MV-4-11 (cell line): Measurements from ENCODE around the gene CLDND2.

ENCODE experiments used
- DNase-seq: peaks from one replicate; lab custom pipeline; 2025; lab: John Stamatoyannopoulos, UW

Gene CLDND2

DNA sequence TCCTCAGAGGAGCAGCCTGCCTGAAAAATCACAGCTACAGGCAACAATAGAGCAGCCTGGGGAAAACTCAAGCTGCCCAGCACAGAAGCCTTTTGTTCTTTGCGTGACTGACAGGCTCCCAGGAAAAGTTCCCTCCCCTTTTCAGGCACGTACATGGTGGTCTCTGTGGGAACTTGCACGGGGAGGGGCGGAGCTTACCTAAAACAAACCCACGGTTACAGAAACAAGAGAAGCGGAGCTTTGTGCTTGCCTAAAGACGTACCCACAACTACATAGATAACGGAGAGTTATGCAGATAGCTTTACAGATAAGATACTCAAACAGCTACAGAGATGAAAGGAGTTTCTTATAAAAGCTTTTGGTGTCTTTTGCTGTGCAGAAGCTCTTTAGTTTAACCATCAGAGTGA is 14.1 kb downstream of the CLDND2 start:
- DNase-seq = no peak

DNA sequence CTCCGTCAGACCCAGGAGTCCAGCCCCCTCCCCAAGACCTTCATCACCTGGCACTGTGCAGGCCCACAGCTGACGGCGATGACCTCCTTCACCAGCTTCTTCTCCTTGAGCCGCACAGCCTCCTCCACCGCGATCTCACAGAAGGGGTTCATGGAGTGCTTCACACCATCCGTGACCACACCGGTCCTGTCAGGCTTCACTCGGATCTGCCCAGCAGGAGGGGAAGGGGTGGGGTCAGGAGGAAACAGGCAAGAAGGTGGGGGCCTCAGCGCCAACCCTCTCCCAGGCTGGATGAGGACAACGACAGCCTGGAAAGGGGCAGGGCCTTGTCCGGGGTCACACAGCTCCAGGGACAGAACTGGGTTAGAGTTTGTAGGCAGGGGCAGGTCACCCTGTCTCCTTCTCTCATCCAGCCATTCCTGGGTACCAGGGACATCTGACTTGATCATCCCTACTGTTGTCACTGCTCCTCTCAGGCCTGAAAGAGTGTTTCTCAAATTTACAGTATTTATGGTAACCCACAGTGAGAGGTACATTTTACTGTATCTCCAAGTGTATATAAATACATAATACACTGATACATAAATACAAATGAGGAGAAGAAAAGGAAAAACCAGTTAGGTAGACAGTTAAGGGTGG is 14.6 kb downstream of the CLDND2 start:
- no peak for DNase-seq

DNA sequence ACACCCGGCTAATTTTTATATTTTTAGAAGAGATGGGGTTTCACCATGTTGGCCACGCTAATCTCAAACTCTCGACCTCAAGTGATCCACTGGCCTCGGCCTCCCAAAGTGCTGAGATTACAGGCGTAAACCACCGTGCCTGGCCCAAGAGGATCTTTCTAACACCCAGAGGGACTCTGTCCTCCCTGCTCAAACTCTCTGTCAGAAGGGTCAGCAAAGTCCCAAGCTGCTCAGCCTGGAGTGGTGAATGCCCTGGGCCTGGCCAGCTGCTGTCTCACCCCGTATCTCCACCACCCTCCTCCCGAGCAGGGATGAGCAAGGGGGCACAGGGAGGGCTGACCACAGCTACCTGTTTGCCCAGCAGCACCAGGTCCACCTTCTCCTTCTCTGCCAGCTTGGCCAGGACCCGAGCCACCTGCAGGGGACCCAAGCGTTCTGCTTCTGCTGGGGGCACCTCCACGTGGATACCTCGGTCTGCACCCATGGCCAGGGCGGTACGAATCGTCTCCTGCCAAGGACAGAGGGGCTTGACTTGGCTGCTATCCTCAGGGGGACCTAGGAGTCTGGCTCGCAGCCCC is 15.9 kb downstream of the CLDND2 start:
- no peak for DNase-seq

DNA sequence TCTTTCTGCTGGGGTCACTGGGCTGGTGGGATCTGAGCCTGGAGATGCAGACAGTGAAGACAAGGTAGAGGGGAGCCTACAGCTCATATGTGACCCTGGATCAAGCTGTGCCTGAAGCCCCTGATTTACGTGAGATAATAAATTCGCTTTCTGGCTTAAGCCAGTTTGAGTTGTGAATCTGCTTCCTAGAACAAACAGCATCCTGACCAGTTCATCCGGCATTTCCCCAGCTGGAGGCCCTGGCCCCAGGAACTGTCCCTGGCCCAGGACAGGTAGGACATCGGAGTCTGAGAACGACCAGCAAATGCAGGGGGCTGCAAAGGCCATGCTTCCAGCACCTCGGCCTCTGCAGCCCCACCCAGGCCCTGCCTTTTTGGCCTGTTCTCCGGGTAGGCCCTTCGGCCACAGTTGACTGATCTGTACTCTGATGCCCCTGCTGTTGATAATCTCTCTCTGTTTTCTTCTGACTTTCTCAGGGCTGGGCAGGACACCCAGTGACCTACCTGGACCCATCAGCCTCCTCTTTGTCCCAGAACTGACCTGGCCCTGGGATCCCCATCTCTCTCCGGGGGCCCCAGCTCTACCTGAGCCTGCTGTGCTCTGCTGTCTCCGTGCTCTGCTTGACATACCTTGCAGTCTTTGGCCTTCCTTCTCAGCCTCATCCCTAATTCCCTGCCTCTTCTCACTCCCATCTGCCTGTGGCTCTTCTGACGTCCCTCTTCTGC is 17.4 kb downstream of the CLDND2 start:
- no peak for DNase-seq

DNA sequence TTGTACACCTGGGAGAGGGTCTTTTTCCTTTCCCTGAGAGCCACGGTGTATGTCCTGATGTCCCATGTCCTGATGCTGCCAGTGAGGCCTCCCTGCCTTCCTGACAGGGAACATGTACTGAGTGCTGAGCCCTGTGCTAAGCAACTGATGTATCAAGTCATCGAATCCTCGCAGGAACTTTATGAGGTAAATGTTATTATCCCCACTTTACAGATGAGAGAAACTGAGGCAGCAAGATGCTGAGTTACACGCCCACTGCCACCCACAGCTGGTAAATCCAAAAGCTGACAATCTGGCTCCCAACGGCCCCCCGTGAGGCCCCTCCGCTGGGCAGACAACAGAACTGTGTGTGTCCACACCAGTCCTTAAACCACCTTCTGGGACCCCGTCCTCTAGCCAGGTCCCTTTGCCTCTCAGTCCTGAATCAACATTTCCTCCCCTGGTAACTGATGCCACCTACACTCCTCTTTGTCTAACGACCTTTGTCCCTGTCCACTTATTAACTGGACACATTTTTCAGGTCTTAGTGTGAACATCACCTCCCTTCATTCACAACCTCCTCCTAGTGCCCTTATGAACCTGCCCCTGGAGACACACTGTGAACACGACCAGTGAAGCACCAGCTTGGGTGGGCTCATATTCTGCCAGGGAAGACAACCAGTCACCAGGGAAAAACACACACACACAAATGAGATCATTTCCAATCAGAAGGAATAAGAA is 21.4 kb downstream of the CLDND2 start:
- DNase-seq = no peak

DNA sequence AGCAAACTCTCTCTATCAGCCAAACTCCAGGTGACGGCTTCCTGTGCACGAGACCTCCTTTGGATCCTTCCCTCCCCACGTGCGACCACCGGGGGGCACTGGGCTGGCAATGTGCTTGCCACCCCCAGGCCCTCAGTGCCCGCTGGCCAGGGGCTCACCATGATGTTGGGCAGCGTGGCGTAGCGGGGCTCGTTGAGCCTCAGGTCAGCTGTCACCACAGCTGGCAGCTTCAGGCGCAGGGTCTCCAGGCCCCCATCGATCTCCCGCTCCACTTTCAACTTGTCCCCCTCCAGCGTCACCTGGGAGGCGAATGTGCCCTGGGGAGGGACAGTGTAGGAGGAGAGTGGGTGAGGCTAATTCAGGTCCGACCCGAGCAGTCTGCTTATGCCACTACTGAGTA is 22.1 kb downstream of the CLDND2 start:
- DNase-seq = no peak

DNA sequence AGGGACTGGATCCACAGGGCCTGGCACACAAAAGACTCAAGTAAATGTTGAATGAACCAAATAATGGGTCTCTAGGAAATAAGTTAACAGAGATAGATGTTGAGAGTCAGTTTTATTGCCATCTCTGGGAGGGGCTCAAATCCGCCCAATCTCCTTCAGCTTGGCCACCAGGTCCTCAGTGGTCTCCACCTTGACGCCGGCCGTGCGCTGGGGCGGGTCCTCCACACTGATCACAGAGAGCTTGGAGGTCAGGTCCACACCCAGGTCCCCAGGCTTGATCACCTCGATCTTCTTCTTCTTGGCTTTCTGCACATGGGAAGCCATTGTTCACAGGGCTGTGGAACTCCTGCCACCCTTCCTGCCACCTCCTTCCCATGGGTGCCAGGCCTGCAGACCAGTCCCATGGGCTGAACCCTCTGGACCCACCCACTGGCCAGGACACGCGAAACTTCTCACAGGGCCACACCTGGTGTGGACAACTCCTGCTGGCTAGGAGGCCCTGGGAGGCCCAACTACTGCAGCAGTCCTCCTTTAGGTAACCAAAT is 23.7 kb downstream of the CLDND2 start:
- DNase-seq = no peak

DNA sequence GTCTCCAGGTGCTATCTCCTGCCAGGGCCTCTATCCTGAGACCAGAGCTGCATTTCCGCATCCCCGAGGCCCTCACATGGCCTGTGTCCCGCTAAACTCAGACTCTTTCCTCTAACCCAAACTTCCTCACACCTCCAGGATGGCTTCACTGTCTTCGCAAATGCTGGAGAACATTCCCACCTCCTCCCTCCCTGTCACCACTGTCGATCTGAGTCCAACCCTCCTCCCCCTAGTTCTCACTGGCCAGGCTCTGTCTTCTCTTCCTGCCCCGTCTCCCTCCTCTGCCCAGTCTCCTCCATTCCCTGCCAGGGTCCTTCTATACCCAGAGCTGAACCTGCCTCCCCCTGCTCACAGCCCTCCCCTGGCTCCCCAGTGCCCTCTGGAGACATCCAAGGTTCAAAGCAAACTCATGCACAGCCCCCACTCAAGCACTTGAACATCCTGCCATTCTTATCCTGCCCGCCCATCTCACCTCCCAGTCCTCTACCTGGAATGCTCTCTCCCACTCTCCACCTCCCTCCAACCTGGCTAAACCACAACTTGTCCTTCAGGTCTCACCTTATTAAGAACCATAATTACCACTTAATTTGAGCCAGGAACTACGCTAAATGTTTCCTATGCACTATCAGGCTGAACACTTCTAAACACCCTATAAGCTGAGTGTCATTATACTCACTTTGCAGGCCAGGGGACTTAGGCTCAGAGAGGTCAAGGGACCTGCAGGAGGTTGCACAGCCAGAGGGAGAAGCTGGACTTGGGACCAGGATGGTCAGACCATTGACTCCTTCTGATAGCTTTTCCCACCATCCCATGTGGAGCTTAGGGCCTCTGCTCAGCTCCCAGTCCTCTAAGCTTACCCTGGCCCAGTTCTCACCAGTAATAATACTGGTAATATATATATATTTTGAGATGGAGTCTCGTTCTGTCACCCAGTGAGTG is 25.9 kb downstream of the CLDND2 start:
- no peak for DNase-seq

DNA sequence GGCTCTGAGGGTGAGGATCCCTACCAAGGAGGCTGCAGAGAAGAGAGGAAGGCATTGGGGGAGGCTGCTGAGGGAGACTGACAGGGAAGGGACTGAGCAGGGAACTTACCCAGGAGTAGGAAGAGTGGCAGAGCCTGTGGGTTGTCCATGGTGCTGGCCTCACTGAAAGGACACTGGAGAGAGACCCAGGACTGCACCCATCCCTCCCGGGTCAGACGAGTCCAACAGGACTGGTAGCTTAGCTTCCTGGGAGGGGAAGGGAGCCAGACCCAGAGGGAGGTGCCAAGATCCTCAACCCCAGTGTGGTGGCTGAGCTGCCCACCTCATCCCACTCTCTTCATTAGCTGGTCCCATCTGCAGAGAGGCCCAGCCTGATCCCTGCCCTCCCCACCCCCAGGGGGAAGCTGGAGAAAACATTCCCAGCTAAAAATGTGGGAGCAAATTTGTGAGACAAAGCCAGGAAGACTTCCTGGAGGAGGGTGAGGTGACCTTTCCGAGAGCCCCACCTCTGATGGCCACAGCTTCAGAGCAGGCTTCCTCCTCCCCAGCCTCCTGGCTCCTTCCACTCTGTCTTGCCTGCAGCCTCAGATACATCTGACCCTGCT is 26.7 kb downstream of the CLDND2 start, which contains the start of gene VSIG10L:
Gene VSIG10L (minus strand): TSS at position 164 of the 605 bp plus-strand sequence. CDS start 15 bp downstream, at position 149.
- DNase-seq = no peak

DNA sequence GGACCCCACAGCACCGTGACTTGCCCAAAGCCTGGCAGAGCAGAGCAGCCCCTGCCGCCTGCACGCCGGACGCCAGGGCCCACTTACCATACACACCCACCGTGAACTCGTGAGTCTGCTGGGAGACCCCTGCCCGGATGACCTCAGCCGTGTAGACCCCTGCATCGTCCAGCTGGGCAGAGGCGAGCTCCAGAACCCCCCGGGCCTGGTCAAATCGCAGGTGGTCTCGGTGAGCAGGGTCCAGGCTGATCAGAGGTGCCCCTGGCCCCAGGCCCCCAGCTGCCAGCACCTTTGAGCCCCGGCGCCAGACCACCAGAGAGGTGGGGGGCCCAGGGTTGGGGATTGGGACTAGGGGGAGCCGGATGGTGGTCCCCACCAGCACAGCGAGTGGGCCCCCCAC is 27.7 kb downstream of the CLDND2 start:
- DNase-seq = no peak

DNA sequence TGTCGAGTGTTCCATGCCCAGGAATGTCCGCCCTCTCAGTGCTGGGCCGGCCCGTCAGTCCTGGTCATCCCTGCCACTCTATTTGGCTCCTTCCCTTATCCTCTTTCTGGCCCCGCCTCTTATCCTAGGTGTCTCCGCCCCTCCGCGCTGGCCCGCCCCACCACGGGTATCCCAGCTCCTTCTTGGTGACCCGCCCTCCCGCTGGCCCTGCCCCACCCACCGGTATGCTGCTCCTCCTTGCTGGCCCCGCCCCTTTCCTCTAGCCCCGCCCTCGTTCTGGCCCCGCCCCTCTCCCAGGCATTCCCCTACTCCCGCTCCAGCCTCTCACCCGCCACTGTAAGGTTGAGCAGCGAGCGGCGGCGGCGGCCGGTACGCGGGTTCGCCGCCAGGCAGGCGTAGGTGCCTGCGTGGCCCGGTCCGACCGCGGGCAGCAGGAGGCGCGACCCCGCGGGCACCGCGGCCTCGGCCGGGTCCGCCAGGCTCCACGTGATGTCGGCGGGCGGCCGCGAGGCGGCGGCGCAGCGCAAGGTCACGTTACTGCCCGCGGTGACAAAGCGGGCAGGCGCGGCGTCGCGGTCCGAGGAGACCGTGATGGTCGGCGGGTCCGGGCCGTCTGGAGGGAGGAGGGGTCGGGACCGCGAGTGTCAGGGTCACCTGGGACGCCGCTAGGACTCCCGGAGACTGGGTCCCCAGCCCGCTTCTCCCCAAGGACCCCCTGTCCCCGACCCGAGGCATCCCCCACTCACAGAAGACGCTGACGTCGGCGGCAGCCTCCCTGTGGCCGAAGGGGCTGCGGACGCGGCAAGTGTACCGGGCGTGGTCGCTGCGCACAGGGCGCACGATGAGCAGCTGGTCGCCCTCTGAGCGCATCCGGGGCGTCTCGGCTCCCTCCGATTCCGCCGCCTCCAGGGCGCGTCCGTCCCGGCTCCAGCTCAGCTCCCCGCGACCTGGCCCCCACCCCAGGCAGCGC is 28.8 kb downstream of the CLDND2 start:
- DNase-seq = peak; percentile 96

DNA sequence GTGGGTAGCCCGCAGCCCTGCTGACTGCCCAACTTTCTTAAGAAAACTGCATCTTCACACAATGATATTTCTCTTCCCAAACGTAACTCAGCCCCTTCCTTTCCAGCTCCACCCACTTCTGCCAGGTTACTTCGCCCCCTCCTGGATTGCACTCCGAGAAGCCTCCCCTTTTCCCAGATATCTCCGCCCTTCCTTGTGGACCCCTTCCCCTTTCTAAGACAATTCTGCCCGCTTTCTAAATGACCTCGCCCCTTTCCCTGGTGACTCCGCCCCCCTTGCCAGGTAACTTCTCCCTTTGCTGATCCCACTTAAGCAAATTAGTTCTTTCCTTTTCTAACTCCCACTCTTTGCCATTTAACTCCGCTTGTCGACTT is 29.5 kb downstream of the CLDND2 start:
- DNase-seq = no peak

DNA sequence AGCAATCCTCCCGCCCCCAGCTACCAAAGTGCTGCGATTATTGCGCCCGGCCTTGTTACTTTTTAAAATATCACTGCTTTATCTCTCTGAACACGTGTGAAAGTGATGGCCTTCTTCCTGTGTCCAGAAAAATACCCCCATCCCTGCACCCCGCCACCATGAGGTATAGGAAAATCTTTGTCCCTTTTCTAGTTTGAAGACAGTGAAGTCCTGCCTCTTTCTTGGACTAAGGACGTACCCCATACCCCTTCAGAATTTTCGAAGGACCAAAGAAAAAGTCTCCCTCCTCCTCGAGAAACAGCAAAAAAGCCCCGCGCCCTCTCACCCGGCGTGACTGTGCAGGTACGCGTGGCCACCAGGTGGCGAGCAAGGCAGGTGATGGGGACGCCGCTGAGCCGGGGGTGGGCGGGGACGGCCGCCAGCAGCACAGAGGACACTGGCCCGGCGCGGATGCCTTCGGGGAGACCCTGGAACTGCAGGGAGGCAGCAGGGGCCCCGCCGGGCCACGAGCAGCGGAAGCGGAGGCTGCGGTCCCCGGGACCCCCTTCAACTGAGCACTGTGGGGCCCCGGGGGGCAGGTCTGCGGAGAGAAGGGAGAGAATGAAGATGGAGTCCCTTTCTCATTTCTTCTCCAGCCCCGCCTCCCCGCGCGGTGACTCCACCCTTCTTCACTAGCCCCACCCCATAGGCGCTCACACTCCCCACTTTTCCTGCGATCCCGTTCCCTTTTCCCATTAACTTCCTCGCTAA is 30.1 kb downstream of the CLDND2 start:
- DNase-seq = peak; percentile 71

DNA sequence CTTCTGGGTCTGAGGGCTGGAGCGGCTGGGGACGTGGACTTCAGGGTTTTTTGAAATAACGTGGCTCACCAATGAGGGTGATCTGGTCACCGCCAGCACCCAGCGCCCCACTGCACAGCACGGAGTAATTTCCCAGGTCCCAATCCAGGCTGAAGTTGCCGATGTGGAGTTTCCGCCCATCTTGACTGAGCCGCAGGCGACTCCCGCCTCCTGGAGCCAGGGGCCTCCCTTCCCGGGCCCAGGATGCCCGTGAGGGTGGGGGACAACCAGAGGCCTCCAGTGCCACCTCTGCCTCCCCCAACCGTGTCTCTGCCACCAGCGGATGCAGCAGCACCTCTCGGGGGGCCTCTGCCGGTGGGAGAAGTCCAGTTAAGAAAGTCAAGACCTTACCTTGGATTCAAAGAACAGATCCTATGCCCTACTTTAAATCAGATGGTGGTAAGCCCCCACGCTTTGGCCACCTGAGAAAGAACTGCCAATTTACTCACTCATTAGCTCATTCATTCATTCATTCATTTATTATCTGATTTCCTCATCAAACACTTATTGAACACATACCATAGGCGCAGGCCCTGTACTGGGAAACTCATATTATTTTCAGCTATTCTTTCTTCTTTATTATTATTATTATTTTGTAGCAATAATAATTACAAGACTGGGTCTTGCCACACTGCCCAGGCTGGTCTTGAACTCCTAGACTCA is 30.8 kb downstream of the CLDND2 start:
- no peak for DNase-seq

DNA sequence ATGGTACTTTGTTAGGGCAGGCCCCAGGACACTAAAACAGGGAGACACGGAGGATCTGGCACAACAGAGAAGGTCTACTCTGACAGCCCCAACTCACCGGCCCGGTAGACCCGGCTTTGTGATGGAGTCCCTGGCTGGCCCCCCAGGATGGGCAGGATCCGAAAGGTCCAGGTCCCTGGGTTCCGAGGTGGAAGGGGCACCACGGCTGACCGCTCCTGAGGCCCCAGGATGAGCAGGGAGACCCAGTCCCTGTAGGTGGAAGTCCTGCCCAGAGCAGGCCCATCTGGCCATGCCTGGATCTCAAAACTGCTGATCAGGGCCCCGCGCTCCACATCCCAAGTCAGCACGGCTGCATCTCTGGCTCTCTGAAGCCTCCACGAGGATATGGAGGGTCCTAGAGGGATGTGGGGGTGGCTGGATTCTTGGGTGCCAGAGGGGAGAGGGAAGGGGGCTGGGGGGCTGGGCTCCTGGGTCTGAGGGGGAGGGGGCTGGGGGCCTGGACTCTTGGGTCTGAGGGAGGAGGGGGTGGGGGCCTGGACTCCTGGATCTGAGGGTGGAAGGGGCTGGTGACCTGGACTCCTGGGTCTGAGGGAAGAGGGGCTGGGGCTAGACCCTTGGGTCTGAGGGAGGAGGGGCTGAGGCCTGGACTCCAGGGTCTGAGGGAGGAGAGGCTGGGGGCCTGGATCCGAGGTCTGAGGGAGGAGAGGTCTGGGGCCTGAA is 31.5 kb downstream of the CLDND2 start:
- no peak for DNase-seq

DNA sequence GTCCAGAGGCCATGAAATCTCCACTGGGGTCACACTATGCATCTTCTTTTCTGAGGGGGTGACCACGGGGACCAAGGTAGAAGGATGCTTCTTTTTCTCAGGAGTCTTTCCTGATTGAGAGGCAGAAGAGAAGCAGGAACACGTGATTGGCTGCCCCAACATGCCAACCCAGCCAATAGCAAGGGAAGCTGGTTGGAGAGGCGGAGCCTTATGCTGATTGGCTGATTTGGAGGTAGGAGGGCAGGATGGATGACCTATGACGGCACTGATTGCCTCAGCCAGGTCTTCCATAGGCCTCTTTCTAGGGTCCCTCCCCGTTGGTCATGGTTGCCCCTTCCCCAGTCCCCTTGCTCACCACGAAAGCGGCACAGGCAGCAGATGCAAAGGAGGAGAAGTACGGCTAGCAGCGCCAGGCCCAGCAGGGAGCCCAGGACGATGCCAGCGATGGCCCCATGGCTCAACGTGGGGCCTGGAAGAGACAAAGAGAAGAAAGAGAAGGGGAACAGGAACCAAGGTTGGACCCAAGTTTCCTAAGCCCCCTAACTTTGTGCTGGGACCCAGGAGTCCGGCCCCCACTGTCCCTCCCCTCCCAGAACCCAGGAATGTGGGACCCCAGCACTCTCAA is 34.9 kb downstream of the CLDND2 start:
- DNase-seq = no peak

DNA sequence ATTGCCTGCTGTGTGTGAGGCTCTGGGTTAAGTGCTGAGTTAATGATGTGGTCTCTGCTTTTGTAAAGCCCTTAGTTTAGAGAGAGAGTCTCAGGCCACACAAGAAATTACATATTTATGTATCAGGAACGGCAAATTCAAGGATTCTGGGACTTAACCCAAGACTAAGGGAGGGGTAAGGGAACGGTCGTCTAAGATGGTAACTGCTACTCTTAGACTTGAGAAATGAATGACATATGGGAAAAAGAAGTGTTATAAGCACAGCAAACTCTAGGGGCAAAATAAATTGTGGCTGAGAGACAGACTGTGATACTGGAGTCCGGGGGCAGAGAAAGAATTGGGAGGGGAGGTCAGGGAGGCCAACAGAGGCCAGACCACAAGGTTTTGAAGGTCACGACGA is 37.1 kb downstream of the CLDND2 start:
- DNase-seq = no peak
